Ectodermal cell (in vitro differentiated cells): ENCODE measurements around the gene NEK3.

ENCODE experiments used
- H3K27ac ChIP-seq: 2 replicates; pipeline ENCODE4 v1.7.0; 2013; ENCODE audit warnings: mild to moderate bottlenecking, low read depth, low read length; ENCODE audit not compliant: insufficient read depth, poor library complexity, severe bottlenecking
- H3K27me3 ChIP-seq: 2 replicates; pipeline ENCODE4 v1.7.0; 2013; ENCODE audit warnings: mild to moderate bottlenecking, low read length; ENCODE audit not compliant: insufficient read depth, control insufficient read depth, poor library complexity, severe bottlenecking
- H3K36me3 ChIP-seq: one replicate; pipeline ENCODE4 v1.7.0; 2013; ENCODE audit warnings: low read length; ENCODE audit not compliant: control insufficient read depth, insufficient read depth
- H3K4me1 ChIP-seq: one replicate; pipeline ENCODE4 v1.7.0; 2013; ENCODE audit warnings: low read length; ENCODE audit not compliant: control insufficient read depth, insufficient read depth
- H3K4me3 ChIP-seq: 2 replicates; pipeline ENCODE4 v1.7.0; 2013; ENCODE audit warnings: low read depth, low read length, control low read depth; ENCODE audit not compliant: insufficient read depth
- H3K9me3 ChIP-seq: 2 replicates; pipeline ENCODE4 v1.7.0; 2013; ENCODE audit warnings: mild to moderate bottlenecking, low read length, moderate library complexity; ENCODE audit not compliant: control insufficient read depth
- WGBS, 2 experiments: methylation state at CpG; one replicate each; pipeline ENCODE4 v1.1.7; 2013; ENCODE audit warnings: missing lambda C conversion rate in 2 of 2; 5-methylcytosine and 5-hydroxymethylcytosine counted together

The NEK3 gene

DNA sequence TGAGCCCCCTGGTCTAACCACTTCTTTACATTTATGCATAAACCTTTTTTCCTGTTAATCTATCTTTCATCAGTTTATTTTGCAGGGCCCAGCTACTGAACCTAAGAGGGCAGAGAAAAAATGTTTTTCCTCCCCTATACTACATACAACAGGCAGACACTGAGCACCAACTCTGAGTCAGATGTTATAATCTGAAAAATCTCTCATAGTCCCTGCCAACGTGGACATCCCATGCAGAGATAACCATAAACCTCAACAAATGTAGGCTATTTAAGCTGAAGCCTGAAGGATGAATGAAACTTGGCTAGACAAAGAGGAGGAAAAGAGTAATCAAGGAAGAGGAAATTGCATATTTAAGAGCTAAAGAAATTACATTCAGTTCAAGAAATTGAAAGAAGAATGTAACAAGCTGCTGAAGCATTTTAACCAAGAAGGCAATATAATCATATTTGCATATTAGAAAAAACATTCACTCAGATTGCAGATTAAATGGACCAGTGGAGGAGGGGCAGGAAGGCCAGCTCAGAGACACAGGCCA, 2.6 kb downstream of the NEK3 start:
- Histone ChIP-seq H3K4me1 (peaks cover 7% of the 10 kb centered on the region), H3K36me3 (peaks cover 1% of the 10 kb centered on the region), H3K9me3 (no peaks in the 10 kb centered on the region), H3K4me3 (no peak overlapping the region), H3K27ac (no peak overlapping the region), H3K27me3 (peaks cover 5% of the 10 kb centered on the region)
- WGBS, 2 experiments = 42 to 43% methylated on average over 1 of the region's 1 CpG

DNA sequence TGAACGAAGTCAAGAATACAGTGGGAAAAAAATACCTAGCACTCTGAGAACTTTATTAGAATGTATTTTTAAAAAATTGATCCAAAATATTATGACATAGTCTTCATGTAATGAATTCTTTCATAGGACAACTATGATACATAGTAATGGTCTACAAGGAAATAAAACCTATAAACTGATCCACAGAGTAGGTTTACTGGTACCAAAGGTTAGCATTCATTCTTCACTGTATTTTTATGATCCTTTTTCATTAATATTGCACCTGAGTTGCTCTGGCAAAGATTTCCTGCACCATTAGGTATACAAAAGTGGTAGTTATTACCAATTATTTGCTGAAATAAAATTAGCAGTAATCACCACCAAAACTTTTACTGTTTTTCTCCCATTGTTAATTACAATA, 4.2 kb downstream of the NEK3 start:
- H3K27ac ChIP-seq = no peak overlapping the region
- H3K4me1 ChIP-seq = peaks cover 5% of the 10 kb centered on the region
- H3K9me3 ChIP-seq = no peaks in the 10 kb centered on the region
- WGBS, 2 experiments = 75% methylated on average over 1 of the region's 1 CpG; no CpG with 5 or more reads in 1 of the 2 experiments
- H3K4me3 ChIP-seq = no peak overlapping the region
- peaks cover 5% of the 10 kb centered on the region for H3K27me3 ChIP-seq
- peaks cover 7% of the 10 kb centered on the region for H3K36me3 ChIP-seq

DNA sequence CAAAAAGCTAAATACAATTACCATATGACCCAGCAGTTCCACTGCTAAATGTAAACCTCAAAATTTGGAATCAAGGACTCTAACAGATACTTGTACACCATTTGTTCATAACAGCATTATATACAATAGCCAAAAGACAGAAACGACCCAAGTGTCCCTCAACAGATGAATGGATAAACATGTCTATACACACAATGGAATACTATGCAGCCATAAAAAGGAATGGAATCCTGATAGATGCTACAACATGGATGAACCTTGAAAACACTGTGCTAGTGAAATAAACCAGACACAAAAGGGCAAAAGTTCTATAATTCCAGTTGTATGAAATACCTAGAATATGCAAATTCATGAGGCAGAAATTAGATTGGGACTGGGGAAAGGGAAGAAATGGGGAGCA, 12.2 kb downstream of the NEK3 start:
- Histone ChIP-seq H3K9me3 (no peaks in the 10 kb centered on the region), H3K4me1 (no peaks in the 10 kb centered on the region), H3K36me3 (peaks cover 11% of the 10 kb centered on the region), H3K27me3 (no peaks in the 10 kb centered on the region), H3K4me3 (no peak overlapping the region), H3K27ac (no peak overlapping the region)
- 82% methylated on average over 1 of the region's 1 CpG for WGBS, 2 experiments

DNA sequence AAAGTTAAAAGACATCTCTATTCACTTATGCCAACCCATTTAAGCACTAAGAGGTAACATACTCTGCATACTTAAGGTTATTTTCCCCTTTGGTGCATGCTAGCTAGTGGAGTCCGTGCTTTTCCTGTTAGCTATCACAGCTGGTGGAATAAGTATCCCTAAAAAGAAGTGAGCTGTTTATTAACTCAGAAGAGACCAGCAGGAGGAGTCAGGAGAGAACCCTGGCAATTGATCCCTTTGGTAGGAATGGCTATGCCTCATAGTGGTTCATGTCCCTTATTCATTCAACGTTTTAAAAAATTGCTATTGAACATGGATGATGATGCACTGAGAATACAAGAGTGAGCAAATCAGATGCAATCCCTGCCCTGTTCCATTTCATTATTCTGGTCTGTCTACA, 18.1 kb downstream of the NEK3 start:
- H3K9me3 ChIP-seq = no peaks in the 10 kb centered on the region
- WGBS, 2 experiments = 90 to 92% methylated on average over 2 of the region's 2 CpGs
- no peak overlapping the region for H3K27ac ChIP-seq
- H3K27me3 ChIP-seq = no peaks in the 10 kb centered on the region
- no peaks in the 10 kb centered on the region for H3K4me1 ChIP-seq
- no peak overlapping the region for H3K4me3 ChIP-seq
- H3K36me3 ChIP-seq = peaks cover 7% of the 10 kb centered on the region

DNA sequence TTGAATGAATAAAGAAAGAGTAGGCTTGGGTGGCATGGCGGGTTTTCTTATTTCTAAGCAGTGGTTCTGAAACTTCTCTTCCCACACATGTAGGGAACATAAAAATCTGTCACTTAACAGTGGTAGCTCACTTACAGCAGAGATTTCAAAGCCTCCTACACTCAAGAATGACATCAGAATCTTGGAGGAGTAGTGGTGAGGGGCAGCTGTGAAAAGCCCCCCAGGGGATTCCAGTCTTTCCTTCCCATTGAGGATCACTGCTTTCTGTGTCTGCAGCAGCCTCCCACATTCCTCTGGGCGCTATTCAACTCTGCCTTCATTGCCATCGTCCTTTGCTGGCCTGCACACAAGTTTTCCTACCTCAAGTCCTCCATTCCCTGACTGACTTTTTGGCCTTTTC, 21.9 kb downstream of the NEK3 start:
- Histone ChIP-seq H3K27me3 (no peaks in the 10 kb centered on the region), H3K9me3 (no peaks in the 10 kb centered on the region), H3K4me1 (no peaks in the 10 kb centered on the region), H3K27ac (peak overlapping the region; percentile 9), H3K4me3 (no peak overlapping the region), H3K36me3 (peaks cover 19% of the 10 kb centered on the region)
- 45 to 64% methylated on average over 2 to 3 of the region's 3 CpGs for WGBS, 2 experiments

DNA sequence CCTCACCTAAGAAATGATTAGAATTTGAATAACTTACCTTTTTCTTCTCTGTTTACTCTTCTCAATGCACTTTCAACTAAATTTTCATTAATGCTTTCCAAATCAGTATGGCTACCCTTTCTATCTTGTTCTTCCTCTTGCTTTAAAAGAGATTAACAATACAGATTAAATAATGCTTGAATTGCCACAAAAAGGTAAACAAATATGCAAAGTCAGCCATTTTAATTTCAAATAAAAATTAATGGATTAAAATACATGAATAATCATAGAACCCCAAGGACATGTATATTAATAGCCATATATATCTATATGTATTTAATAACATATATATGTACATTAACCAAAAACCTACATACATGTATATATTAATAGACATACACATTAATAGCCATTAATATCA, 22.6 kb downstream of the NEK3 start:
- no peaks in the 10 kb centered on the region for H3K4me1 ChIP-seq
- no peak overlapping the region for H3K4me3 ChIP-seq
- H3K36me3 ChIP-seq = peaks cover 24% of the 10 kb centered on the region
- H3K27ac ChIP-seq = no peak overlapping the region
- no peaks in the 10 kb centered on the region for H3K9me3 ChIP-seq
- H3K27me3 ChIP-seq = no peaks in the 10 kb centered on the region

DNA sequence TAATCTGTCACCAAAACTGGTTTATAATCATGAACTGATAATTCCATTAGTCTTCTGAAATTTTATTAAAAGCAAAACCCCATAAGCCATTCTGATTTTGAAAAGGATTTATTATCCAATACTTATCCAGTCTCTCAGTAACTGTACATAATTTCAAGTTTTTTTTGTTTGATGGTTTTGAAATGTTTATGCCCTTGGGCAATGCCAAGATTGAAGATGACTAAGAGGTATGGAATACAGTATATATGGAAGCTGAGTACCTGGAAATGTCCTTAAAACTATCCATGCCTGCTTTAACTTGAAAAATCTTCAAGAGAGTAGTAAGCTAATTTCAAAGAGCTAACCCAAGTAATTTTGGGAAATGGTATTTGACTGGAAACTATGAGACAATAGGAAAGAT, 28.8 kb downstream of the NEK3 start:
- Histone ChIP-seq H3K4me3 (no peak overlapping the region), H3K36me3 (peaks cover 18% of the 10 kb centered on the region), H3K27ac (no peak overlapping the region), H3K4me1 (no peaks in the 10 kb centered on the region), H3K27me3 (peaks cover 8% of the 10 kb centered on the region), H3K9me3 (no peaks in the 10 kb centered on the region)

DNA sequence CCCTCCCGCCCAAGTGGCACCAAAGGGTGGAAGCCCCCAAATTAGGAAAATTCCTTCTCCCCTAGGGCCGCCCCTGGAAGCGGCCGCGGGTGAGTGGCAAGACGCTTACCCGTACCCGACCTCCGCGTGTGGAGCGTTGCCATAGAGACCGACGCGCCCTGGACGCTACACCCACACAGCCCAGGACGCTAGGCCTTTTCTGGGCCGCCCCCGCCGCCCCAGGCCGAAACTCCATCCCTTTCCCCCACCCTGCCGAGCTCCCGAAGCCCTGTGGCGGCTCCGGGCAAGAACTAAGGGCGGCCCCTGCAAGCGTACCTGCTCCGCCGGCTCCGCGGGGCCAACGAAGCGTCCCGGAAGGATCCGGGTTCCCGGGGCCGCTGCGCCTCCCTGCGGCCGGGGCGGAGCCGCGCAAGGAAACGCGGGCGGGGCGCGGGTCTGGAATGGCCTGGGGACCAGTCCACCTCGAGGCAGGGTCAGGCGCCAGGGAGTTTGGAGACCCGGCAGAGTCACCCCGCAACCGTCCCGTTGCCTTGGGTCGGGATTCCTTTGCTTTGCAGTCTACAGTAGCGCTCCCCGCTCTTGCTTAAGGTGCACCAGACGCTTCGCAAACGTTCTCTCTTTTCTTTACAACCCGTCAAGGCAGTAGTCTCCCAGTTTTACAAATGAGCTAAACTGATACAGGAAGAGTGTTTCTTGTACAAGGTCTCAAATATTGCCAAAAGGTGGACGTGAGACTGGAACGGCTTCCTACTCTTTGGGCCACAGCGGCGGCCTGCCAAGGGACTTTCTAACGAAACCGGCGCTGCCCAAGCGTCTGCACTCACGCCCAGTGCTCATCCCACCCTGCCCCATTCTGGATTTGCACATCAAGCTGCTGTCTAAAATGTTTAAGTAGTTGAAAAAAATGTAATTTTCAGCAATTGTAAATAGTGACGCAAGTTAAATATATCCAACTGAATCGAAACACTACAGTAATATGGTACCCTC, 30.4 kb downstream of the NEK3 start, which contains the start of gene NEK5:
Gene NEK5, minus strand, starts transcription at position 360 of the 987 bp plus-strand sequence. CDS start 1,591 bp downstream, outside the sequence.
- Histone ChIP-seq H3K9me3 (no peaks in the 10 kb centered on the region), H3K4me1 (no peaks in the 10 kb centered on the region), H3K36me3 (peaks cover 18% of the 10 kb centered on the region), H3K27ac (no peak within 1 kb of the TSS), H3K27me3 (peaks cover 8% of the 10 kb centered on the region), H3K4me3 (peak within 1 kb of the TSS; percentile 54)
- 14% methylated on average over 71 of the region's 71 CpGs for WGBS, 2 experiments

DNA sequence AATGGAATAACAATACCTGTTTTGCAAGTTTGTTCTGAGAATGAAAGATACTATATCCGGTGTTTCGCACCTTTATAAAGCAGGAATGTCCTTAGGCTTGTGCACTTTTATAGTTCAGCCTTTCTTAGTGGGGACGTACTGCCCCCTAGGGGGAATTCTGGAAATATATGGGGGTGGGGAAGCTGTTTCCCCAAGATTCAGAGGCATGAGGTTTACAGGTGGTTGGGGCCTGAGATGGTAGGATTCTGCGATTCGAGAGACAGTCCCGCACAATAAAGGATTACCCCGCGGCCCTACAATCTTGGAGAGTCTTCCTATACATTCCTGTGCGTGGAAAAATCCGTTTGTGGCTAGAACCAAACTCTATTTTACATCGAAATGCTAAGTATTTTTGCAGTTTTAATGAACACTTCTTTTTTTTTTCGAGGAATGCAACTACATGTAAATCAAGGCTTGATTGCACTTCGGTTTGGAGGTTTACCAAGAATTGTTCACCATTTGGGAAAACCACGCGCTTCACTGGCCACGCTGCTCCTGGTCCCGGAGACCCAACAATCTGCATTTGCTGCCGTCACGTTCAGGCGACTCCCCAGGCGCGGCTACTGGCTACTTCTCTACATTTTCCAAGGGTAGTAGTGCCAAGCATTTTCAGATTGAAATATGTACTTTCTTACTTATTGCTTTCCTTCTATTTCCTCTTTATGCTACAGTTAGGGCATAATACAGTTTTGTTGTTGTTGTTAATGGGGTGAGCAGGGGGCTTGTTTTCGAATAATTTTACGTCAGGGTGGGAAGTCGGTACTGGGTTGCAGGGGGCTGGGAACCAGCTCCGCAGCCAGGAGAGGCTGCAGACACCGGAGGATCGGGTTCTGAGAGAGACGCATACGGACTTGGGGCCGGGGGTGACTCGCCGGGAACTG, 31.4 kb downstream of the NEK3 start:
- Histone ChIP-seq H3K36me3 (peaks cover 18% of the 10 kb centered on the region), H3K9me3 (no peaks in the 10 kb centered on the region), H3K27ac (no peak overlapping the region), H3K4me1 (no peaks in the 10 kb centered on the region), H3K27me3 (peaks cover 8% of the 10 kb centered on the region), H3K4me3 (peak overlapping the region; percentile 54)
- WGBS, 2 experiments = 3 to 4% methylated on average over 33 of the region's 33 CpGs

DNA sequence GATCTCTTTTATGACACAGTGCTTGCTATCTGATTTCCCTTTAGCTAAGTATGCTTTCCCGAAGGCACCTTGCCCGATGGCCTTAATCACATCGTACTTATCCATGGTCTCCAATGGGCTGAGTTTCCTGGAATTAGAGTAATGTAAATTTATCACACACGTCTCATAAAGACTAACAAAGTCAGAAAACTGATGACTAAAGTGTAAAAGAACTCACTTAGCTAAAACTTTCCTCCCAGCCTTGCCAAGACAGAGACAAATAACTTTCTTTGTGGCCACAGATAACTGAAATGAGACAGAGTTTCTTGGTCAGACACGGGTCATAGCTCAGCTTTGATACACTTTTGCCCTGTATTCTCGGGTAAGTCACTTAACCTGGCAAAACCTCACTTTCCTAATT, 32.0 kb downstream of the NEK3 start:
- H3K4me1 ChIP-seq = no peaks in the 10 kb centered on the region
- no peaks in the 10 kb centered on the region for H3K9me3 ChIP-seq
- peaks cover 12% of the 10 kb centered on the region for H3K36me3 ChIP-seq
- peaks cover 8% of the 10 kb centered on the region for H3K27me3 ChIP-seq
- 77 to 78% methylated on average over 6 of the region's 6 CpGs for WGBS, 2 experiments
- no peak overlapping the region for H3K27ac ChIP-seq
- H3K4me3 ChIP-seq = no peak overlapping the region
